ENCODE measurements around the gene PADI3. TPM values are rescaled to one million over a fixed set of nuclear protein-coding genes. Genes with fewer than 3 reads are reported as not detected.

PADI3 gene
- total RNA-seq, 1 donor from 2014 or later: not detected

DNA sequence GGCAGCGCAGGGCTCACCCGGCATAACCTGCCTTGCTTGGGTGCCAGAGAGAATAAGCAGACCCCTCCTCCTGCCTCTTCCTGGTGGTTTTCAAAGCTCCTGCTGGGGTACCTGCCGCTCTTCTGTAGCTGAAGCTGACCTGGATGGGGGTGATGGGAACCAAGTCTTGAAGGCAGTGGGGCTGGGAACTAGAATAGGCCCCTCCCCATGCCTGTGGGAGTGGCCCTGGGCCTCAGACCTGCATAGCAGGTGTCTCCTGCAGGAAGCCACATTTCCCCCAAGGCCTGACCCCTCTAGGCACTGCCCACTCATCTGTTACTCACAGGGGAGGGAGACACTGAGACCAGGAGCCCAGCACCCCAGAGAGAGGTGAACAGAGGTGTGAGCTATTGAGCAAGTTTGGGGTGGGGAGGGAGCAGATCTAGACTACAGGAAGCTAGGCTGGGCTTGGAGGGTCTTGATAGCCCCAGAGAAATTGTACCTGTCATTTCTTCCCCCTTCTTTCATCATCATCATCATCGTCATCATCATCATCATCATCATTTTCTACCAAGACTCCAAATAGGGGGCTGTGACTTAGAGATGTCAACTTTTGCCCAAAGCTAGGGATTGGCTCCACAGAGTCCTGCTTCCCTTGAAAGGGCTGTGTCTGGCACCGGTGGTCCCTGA, 33.9 kb upstream of the PADI3 start:
- no peak for DNase-seq (ENCODE audit: extremely low read depth, low read depth, low spot score)

DNA sequence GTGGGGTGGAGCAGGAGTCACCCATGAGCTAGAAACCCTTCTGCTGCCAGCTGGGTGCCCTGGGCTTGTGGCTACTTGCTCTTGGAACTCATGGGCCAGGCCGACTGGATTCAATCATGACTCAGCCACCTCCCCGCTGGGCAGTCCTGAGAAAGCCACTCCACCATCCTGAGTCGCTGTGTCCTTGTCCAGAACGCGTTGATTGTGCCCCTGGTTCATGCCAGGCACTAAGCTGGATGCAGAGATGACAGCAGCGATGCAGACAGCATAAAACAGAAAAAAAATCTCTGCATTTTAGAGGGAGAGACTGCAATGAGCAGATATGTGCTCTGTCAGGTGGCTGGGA, 33.4 kb upstream of the PADI3 start:
- DNase-seq (ENCODE audit: extremely low read depth, low read depth, low spot score): no peak

DNA sequence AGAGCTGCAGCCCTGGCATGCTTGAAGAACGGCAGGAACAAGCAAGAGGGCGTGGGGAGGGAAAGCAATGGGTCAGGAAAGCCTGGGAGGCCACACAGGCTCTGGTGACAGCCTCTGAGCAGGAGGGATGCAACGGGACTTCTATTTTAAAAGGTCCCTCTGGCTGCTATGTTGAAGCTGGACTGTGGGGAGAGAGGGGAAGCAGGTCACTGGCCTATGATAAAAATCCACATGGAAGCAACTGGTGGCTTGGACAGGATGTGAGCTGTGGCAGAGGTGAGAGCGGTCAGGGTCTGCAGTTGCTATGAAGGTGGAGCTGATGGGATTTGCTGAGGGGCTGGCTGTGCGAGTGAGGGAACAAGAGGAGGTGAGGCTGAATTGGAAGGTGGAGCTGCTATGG, 32.8 kb upstream of the PADI3 start:
- no peak for DNase-seq (ENCODE audit: extremely low read depth, low read depth, low spot score)

DNA sequence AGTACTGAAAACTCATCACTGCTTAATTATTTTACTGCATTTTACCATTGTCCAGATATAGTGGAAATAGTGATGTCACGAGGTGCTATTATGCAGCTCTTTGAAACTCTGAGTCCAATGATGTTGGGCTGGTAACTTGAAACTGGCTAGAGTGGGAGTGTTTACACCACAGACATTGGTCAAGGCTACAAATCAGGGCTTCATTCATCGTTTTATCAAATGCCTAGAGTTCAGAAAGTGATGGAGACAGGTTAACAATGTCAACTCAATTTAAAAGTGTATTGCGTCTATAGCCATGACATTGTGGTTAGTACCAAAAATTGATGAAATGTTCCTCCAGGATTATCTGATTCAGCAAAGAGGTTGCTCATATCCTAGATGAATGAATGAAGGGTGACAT, 31.3 kb upstream of the PADI3 start:
- DNase-seq (ENCODE audit: extremely low read depth, low read depth, low spot score): no peak

DNA sequence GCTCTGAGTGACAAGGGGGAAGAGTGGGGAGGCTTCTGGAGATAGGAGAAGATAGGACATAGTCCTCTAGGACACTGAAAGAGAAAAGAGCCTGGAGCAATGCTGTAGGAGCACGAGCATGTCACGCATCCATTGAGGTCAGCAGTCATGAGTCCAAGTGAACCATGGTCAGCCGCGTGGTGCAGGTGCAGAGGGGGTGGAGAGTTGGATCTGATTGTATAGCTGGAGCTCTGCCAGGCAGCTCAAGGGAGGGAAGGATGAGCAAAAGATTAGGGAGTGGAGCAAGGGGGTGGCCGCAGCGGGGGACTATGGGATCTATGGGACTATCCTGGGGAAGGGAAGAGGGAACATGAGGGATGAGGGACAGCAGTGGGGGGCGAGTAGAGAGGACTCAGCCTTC, 30.0 kb upstream of the PADI3 start:
- DNase-seq (ENCODE audit: extremely low read depth, low read depth, low spot score): no peak

DNA sequence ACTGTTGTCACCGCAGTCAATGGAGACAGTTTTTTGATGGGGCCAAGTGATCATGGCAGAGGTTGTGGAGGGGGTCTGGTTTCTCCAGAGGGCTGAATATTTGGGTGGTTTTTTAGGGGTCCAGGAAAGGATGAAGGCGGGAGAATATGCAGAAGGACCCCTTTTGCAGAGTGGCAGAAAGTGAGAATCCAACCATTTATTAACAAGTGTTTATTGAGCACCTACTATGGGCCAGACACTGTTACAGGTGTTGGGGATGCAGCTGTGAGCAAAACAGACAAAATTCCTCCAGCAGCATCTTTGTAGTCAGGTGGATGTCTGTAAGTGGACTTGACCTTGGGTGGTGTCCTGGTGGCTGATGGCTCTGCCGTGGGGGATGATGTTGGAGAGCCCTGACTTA, 28.6 kb upstream of the PADI3 start:
- no peak for DNase-seq (ENCODE audit: extremely low read depth, low read depth, low spot score)

DNA sequence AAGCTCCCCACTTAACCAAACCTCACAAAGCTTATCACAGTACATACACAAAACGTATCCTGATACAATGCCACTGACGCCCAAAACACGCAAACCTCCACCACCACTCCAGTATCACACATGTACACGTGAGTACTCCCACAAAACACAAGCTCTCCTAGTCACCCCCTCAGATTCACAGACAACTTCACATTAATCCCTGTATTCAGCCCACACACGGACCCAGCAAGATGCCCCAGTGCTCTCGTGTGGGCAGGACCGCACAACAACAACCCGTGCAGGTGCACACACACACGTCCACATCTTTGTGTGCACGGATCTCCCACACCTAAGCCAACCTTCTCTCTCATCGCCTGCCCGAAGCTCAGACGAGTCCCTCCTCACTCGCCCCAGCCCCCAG, 26.3 kb upstream of the PADI3 start:
- DNase-seq (ENCODE audit: extremely low read depth, low read depth, low spot score): no peak

DNA sequence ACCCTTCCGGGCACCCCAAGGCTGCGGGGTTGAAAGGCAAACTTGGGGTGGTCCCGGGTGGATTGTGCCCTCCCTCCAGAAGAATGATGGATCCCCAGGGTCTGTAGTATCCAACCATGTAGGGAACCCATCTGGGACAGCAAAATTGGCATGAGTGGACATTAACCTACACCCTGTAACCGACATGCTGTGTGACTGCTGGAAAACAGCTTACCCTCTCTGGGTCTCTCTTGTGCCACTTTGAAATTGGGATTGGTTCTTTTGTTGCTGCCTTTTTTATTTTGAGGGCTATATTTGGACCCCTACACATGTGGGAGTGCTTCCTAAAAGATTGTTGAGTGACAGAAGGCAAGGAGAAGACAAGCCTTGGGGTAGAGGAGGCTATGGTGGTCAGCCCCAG, 24.5 kb upstream of the PADI3 start:
- no peak for DNase-seq (ENCODE audit: extremely low read depth, low read depth, low spot score)

DNA sequence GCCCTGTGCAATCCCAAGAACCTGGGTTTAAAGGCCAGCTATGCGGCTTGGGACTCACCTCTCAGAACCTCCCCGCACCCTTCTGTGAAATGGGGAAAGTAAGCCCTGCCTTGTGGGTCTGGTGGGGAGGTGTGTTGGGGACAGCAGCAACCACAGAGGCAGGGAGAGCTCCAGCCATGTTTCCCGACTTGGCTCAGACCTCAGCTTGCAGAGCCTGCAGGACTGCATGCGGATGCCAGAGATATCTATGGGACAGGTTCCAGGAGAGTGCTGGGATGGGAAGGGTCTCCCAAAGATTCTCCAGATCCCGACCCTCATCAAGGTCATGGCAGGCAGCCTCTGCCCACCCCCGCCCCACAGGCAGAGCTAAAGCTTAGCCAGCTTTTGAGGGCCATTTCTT, 23.8 kb upstream of the PADI3 start:
- no peak for DNase-seq (ENCODE audit: extremely low read depth, low read depth, low spot score)

DNA sequence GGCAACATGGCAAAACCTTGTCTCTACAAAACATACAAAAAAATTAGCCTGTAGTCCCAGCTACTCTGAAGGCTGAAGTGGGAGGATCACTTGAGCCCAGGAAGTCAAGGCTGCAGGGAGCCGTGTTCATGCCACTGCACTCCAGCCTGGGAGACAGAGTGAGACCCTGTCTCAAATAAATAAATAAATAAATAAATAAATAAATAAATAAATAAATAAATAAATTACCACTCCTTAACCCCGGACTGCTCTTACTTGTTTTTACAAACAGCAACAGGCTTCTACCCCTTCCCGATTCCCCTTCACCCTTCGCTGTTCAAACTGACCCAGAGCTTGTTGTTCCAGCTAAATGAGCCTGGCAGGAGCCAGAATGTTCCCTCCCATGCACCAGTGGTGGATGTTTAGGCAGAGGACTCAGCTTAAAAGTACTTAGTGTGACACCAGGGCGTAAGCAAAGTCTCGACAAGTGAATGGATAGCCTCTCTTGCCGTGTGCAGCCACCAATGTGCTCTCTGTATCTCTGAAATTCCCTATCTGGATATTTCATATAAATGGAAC, 21.5 kb upstream of the PADI3 start:
- no peak for DNase-seq (ENCODE audit: extremely low read depth, low read depth, low spot score)

DNA sequence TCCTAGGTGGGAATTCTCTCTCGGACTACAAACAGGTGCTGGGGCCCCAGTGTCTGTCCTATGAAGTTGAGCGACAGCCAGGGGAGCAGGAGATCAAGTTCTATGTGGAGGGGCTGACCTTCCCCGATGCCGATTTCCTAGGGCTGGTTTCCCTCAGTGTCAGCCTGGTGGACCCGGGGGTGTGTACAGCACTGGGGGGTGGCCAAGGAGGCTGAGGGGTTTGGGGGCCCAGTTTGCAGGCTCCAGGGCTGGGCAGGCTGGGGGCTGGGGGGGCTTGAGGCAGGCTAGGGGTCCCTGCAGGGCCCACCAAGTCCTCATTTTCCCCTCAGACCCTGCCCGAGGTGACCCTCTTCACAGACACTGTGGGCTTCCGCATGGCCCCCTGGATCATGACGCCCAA, 20.3 kb upstream of the PADI3 start:
- no peak for DNase-seq (ENCODE audit: extremely low read depth, low read depth, low spot score)

DNA sequence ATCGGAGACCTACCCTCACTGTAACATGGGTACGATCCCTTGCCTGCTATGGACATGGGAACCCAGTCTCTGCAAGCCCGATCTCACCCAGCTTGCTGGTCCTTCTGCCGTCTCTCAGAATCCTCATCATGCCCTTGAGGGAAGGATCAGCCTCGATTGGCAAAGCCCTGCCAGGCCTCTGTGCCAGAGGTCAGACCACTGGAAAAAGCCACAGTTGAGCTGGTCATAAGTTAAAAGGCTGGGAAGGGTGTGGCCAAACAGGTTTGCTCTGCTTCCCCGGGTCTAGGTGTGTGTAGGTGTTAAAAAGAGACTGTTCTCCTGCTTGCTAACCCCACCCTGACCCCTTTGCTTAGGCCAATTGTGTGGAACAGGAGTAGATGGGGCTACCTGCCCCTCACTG, 19.5 kb upstream of the PADI3 start:
- no peak for DNase-seq (ENCODE audit: extremely low read depth, low read depth, low spot score)

DNA sequence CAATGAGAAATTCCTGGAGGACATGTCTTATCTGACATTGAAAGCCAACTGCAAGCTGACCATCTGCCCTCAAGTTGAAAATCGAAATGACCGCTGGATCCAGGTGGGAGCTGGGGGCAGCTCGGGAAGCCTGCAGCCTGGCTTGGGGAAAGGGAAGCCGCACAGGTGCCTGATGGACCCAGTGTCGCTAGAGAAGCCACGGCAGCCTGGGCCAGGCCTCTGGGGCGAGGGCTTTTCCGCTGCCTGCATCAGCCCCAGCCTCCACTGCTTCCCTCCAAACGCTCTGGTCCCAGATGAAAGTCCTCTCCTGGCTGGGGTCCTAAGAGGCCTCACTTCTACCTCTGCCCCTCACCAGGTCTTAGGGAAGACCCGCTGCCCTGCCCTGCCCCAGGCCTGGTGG, 18.8 kb upstream of the PADI3 start:
- DNase-seq (ENCODE audit: extremely low read depth, low read depth, low spot score): no peak

DNA sequence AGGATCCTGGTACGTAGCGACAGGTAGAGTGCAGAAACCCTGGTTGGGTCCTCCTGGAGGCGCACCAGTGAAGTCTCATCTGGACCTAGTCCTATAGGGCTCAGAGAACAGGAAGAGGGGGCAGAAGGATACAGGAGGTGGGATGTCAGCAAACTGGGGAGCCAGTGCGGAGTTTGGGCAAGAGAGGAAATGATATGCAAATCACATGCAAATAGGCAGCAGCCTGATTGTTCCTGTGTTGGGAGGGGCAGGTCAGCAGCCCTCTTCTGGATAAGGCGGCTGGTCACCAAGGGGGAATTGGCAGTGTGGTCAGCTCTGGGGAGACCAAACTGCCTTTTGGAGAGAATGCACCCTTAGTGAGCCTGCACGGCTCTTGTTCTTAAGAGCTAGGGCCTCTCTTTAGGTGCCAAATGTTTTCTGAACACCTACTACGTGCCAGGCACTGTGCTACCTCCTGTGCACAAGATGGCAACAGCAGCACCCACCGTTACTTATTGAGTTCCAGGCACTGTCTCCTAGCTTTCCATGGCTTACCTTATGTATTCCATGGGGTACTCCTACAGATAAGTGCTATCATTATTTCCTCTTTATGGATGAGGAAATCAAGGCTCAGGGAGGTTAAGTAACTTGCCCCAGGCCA, 18.1 kb upstream of the PADI3 start:
- no peak for DNase-seq (ENCODE audit: extremely low read depth, low read depth, low spot score)

DNA sequence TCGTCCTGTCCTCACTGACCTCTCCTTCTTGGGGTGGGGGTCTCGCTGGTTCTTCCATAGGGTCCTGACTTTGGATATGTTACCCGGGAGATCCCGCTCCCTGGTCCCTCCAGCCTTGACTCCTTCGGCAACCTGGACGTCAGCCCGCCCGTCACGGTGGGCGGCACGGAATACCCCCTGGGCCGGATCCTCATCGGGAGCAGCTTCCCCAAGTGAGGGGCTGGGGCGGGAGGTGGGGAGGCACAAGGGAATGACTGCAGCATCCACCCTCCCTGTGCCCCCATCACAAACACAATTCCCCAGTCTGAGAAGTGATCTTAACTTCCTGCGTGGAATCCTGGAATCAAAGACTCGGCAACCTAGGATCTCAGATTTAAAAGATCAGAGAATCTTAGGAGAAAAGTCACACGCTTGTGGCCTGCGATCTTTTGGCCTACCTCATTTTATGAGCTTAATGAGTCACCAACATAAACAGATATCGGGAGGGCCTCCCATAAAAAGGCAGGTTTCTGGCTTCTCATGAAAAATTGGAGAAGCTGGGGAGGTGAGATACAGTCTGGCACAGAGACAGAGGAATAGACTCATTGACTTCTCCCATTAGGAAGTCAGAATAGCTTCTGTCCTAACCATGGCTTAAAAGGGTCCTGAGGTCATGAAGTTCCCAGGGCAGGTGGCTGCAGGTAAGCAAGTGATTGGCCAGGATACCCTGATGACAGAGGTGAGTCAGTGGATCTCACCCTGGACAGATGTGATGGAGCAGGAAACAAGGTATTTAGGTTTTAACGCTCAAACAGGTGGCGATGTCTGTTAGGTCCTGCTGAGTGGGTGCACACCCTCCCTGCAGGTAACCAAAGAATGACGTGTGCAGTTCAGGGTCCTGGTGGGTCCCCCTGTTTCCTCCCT, 15.9 kb upstream of the PADI3 start:
- no peak for DNase-seq (ENCODE audit: extremely low read depth, low read depth, low spot score)

DNA sequence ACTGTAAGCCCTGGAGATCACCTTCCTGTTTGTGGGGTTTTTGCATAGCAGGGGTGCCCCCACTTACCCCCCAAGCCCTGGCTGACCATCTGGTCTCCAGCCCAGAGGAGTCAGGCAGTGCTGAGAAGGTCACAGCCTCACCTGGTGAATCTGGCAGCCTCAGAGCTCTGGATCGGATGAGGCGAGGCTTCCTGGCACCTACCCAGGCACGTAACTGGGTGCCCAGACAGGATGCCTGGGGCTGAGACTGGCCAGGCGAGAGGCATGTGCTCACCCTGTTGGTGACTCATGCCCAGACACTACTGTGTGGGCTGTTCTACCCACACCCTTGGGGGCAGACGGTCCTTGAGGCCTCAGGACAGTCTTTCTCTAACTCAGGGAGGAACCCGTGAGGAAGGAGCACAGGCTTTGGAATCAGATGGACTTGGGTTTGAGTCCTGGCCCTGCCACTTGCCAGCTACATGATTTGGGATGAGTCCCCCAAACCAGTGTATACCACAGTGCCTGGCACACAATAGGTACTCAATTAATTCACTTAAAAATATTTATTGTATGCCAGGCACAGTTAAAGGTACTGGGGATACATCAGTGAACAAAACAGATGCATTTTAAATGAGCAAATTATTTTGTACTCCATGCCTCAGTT, 15.1 kb upstream of the PADI3 start:
- DNase-seq (ENCODE audit: extremely low read depth, low read depth, low spot score): no peak

DNA sequence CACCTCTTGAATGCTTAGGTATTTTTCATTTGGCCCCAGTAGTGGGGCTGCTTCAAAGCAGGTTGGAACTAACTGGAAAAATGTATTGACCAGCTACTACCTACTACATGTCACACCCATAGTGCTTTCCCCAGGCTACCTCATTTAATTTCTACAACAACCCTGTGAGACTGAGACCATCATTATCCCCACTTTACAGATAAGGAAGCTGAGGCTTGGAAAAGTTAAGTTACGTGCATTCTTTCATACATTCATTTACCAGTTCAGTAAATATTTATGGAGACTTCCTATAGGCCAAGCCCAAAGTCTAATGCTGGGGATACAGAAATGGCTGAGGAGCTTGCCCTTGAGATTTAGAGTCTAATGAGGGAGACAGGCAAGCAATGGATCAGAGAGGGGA, 14.5 kb upstream of the PADI3 start:
- DNase-seq (ENCODE audit: extremely low read depth, low read depth, low spot score): no peak

DNA sequence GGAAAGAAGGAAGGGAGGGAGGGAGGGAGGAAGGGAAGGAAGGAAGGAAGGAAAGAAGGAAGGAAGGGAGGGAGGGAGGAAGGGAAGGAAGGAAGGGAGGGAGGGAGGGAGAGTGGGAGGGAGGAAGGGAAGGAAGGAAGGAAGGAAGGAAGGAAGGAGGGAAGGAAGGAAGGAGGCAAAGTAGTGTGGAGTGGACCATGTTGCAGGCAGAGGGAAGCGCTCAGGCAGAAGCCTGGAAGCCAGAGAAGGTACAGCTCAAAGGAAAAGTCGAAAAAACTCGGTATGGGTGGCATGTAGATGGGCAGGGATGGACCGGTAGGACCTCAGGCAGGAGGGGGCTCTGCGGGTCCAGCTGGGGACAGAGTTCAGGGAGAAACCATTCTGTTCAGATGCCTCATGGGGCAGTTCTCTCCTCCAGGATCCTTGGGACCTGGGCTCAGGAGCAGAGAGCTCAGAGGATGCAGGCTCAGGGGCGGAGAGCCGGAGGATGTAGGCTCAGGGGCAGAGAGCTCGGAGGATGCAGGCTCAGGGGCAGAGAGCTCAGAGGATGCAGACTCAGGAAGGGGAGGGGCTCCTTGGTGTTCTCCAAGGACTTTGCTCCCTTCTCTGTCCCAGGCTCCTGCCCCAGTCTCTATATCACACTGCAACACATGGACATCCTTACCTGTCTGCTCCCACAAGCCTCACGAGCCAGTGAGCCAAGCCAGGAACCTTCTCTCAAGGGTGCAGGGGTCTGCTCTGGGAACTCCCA, 13.6 kb upstream of the PADI3 start:
- DNase-seq (ENCODE audit: extremely low read depth, low read depth, low spot score): no peak

DNA sequence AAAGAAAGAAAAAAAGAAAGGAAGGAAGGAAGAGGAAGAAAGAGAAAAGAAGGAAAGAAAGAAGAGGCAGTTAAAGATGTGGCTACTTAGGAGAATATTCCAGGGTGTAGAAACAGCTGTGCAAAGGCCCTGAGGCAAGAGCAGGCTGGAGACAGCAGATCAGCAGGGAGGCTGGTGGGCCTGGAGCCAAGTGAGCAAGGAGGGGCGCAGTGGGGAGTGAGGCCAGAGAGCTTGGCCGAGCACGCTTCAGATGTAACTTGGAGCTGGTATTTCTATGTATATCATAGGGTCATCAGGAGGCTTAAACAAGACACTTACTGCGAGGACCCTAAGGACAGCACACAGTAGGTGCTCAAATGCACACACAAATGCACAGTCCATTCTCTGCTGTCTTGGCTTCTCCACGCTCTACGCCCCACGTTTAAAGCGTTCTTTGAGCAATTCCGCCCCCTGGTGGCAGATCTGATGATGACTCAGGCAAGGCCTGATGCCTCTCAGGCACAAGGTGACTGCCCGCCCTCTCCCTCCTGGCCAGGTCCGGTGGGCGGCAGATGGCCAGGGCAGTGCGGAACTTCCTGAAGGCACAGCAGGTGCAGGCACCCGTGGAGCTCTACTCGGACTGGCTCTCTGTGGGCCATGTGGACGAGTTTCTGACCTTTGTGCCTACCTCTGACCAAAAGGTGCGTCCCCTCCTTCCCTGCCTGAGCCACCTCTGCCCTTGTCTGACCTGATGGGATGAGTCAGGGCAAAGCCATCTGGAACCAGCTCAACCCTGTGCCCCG, 11.9 kb upstream of the PADI3 start:
- DNase-seq (ENCODE audit: extremely low read depth, low read depth, low spot score): no peak

DNA sequence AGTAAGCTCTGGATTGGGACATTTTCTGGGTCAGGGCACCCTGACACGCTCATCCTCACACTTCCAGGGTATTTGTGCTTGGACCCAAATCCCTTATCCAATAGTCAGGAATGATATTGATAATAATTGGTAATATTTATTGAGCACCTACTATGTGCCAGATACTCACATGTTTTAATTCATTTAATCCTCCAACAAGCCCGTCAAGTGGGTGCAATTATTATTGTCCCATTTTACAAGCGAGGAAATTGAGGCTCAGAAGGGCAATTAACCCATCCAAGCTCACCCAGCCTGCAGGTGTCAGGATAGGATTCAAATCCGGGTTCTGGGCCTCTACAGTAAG, 11.4 kb upstream of the PADI3 start:
- DNase-seq (ENCODE audit: extremely low read depth, low read depth, low spot score): no peak

Measured in glomerular endothelial cell (primary cell).